Endometrial microvascular endothelial cells (primary cell): ENCODE data around the gene GRB2. TPM values are rescaled to one million over a fixed set of nuclear protein-coding genes. Genes with fewer than 3 reads are reported as not detected.
"Not testable (repeated sequence)": the region's sequence is repeated elsewhere in the genome, so short reads cannot be mapped to it uniquely, and the experiment has no call there.

Experiments
- in situ Hi-C: cut with HindIII; loops from 2 replicates; pipeline ENCODE4 v1.10.0; 2017; ENCODE audit warnings: low sequenced_read_pairs, low pct_unique_long_range_greater_than_20kb; ENCODE audit errors: inconsistent ontology term
- total RNA-seq: library from RNA; depleted of rRNA; stranded (reverse); fragments of >200 nt; gene quantifications from one replicate; pipeline ENCODE4 v1.2.3, GENCODE V29; 2015; ENCODE audit errors: inconsistent ontology term

Gene GRB2
- total RNA-seq, 1 donor from 2014 or later, result 81.3 TPM

DNA sequence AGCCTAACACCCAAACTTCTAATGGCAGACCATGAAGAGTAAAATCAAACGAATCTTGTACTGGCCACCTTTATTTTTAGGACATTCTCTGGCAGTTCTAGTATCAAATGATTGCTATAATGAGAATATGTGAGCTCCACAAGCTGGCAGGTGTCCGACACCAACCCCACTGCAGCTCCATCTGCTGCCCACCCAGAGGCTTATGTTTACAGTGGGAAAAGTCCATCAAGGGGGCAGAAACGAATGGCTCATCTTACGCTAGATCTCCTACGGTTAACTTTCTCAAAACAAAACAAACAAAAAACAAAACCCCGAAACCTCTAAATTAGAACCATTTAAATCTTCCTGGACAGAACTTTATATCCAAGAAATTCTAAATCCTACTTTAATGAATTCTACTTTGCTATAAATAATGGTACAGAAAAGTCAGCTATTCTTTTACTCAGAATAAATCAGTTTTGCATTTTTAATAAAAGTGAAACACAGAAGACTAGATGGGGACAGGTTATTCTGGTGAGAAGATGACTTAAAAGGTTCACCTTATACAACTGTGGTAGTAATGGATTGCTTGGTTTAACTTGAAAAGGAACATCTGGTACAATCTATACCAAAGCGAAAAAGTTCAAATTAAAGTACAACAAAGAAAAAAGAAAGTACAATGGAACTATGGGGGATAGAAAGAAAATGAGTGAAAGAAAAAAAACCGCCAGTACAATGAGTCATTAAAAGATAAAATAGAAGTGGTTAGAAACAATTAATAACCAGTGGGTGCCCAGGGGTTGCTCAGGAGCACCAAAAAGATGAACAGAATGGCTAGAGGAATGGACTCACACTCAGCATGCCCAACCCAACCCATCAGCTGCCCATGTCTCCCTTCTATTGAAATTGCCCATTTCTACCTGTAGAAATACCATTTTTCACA, 40.2 kb downstream of the GRB2 start:
- in situ Hi-C loops, result no loop called here

DNA sequence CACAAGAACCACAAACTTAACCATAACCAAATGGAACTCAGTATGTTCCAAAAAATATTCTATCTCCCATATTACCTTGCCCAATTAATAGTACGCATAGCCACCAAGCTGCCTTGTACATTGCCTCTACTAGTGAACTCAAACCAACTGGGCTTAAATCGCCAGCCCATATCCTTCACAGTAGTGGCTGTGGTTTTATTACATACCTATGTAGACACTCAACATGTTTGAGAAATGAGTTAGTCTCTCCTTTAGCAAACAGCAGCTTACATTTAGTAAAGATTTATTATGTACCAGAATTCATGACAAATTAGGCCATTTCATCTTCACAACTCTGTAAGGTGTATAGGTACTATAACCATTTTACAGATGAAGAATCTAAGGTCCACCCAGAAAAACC, 41.4 kb downstream of the GRB2 start:
- in situ Hi-C loops, result no loop called here

DNA sequence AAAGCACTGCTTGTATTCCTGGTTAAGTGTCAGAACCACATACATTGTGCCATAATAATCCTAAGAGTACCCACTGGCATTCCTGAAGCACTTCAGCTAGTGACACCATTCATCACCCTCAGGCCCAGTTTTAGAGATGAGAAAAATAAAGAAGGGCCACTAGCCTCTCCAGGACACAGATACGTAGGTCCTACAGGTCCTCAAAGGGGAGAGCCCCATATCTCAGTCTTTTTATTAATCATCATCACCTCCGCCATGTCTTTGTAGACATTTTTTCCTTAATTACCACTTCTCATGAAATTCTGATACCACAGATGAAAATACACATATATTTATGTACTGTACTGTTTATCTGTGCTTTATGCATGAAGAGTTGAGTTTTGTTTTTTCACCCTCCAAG, 43.5 kb downstream of the GRB2 start:
- in situ Hi-C loops, result no loop called here

DNA sequence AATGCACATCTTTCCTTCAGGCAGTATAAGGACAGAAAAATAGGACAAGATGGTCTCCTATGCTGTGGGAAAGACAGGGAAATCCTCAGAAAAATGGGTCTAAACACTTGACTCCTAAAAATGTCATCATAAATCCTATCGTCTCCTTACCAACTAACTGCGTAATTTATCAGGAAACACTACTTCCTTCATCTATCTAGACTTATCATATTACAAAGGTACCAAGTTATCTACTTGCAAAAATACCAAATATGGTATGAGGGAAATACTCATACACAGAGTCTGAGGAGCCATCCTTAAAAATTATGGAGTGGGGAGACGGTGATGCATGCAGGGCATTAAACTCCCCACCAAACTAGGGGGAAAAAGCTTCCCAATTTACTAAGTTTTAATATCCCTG, 44.1 kb downstream of the GRB2 start:
- in situ Hi-C loops, result no loop called here

DNA sequence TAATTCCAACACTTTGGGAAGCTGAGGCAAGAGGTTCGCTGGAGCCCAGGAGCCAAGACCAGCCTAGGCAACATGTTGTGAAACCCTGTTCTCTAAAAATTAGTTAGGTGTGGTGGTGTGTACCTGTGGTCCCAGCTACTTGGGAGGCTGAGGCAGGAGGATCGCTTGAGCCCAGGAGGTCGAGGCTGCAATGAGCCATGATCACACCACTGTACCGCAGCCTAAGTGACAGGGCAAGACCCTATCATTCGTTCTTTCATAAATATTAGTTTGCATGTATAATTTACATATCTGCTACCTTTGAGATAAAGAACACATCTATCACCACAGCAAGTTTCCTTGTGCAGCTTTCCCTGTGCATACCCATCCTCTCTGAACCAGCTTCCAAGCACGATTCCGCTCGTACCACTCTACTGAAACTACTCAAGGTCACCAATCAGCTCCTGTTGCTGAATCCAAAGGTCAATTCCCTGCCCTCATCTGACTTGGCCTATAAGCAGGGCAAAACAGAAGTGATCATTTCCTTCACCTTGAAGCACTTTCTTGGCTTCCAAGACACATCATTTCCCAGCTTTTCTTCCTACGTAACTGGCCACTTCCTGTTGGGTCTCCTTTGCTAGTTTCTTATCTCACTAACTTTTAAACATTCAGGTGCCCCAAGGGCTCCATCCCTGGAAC, 49.1 kb downstream of the GRB2 start:
- in situ Hi-C loops, result no loop called here

DNA sequence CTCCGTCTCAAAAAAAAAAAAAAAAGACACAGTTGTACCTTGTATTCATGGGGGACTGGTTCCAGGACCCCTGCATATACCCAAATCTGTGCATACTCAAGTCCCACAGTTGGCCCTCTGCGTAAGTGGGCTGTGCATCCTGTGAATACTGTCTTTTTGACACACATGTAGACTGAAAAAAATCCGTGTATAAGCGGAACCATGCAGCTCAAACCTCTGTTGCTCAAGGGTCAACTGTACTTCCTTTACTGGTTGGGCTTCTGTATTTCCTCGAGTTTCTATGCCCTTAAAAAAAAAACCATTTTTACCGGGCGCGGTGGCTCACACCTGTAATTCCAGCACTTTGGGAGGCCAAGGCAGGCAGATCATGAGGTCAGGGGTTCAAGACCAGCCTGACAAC, 52.3 kb downstream of the GRB2 start:
- in situ Hi-C loops, result no loop called here

DNA sequence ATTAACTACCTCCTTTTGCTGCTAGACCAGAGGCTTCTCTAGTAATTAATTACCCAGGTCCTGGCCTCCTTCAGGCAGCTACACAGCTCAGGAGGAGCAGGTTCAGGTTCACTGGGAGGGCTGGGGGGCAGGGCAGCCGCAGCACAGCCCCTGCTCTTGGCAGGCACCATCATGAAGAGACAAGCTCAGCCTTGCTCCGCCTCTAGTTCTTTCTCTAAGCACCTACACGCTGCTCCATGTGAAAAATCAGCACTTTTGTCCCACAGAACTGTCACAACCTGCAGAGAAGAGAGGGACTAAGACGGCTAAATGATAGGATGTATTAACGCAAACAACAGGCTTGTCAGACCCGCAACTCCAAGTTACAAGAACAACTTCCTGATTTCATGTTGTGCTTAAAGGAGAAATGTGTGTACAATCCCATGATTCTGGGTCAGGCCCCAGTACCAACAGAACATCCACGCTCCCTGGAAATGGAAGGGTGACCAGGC, 53.4 kb downstream of the GRB2 start:
- in situ Hi-C loops, result no loop called here

DNA sequence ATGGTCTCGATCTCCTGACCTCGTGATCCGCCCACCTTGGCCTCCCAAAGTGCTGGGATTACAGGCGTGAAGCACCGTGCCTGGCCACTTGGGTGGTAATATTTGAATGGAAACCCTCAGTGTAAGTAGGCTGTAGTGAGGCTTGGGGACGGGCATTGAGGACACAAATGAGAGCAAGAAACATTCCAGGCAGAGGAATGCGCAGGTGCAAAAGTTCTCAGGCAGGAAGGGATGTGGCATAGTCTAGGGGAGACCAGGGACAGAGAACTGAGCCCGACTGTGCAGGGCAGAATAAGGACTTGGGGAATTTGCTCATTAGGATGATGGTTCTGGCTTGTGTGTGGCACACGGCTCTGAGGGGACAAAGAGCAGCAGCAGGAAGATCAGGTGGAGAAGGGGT, 54.8 kb downstream of the GRB2 start:
- in situ Hi-C loops, result no loop called here

DNA sequence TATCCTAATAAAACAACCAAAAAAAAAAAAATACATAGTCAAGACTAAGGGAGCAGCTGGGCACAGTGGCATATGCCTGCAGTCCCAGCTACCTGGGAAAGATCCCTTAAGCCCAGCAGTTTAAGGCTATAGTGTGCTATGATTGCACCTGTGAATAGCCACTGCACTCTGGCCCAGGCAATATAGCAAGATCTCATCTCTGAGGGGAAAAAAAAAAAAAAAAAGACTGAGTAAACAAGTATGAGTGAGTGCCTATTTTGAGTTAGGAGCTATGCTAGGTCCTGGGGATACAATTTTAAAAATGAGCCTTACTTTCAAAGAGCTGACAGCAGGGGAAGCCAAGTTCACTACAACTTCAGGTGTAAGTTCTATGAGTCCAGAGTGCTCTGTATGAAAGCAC, 55.4 kb downstream of the GRB2 start:
- in situ Hi-C loops, result no loop called here

DNA sequence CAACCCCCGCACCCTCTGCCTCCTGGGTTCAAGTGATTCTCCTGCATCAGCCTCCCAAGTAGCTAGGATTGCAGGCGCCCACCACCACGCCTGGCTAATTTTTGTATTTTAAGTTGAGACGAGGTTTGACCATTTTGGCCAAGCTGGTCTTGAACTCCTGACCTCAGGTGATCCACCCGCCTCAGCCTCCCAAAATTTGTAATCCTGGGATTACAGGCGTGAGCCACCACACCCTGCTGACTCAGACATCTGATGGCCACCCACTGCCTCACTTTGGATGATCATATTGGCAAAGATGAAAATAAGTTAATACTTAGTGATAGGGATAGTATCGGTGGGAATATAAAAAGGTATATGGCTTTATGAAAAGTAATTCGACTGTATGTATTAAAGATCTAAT, 55.9 kb downstream of the GRB2 start:
- in situ Hi-C loops, result no loop called here

DNA sequence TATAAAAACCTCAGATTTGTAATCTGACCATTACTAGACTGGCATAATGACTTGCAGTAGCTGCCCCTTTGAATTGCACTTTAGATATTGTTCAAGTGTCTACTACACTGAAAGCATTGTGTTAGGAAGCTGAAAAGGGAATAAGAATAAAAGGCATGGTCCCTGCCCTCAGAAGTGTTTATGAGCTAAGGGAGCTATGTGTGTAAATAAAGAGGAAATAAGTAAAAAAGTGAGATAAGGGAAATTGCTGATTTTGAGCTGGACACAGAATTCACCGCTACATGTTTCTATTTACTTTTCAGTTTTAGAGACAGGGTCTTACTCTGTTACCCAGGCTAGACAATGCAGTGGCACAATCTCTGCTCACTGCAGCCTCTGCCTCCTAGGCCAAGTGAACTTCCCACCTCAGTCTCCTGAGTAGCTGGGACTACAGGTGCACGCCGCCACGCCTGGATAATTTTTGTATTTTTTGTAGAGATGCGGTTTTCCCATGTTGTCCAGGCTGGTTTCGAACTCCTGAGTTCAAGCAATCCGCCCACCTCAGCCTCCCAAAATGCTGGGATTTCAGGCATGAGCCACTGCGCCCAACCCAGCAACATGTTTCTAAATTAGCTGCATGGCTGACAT, 57.0 kb downstream of the GRB2 start:
- in situ Hi-C loops, result no loop called here

DNA sequence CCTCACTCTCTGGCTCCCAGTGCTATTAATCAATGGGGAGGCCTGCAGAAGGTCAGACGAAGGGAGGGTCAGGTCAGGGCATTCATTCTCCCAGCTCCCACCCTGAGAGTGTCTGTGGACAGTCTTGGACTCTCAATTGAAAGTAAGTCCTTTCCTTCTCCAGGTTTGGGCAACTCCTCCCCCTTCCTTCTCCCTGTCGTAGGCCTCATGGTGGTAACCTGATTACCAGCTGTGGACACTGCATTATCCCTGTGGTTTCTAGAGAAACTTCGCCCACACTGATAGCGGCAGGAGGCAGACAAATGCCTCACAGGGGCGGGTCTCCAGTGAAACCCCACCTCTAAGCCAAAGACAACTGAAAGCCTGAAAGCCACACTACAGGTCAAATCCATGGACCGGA, 58.6 kb downstream of the GRB2 start:
- in situ Hi-C loops, result no loop called here

DNA sequence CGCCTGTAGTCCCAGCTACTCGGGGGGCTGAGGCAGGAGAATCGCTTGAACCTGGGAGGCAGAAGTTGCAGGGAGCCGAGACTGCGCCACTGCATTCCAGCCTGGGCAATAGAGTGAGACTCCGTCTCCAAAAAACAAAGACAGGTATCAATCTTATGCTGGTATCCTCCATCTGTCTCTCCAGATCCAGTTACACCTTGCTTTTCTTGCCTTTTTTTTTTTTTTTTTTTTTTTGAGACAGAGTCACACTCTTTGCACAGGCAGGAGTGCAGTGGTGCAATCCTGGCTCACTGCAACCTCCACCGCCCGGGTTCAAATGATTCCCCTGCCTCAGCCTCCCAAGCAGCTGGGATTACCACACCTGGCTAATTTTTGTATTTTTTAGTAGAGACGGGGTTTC, 59.1 kb downstream of the GRB2 start:
- in situ Hi-C loops, result not testable (repeated sequence)

DNA sequence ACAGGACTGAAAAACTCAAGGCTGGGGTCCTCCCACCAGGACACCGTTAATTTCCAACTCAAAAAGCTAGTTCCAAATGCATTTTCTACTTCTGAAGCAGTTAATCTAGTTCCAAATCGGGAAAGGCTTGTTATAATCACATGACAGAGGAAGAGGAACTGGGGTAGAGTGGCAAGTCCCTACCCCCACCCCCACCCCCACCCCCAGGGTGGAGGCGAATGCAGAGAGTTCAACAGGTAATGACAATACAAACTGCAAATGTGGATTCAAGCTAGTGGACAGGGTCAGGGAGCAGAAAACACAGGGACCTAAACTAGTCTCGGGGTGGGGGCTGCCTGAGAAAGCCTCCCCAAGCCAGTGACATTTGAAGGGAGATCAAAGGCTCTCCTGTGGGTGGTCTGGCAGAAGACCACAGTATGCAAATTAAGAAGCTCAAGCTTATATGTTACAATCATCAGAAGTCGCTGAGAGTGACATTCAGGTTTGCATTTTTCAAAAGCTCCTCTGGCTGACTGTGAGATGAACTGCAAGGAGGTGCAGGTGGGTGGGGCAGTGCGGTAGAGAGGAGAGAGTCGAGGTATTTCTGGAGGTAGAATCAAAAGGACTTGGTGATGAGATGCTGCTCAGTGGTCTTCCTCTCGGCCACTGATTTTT, 59.8 kb downstream of the GRB2 start:
- in situ Hi-C loops, result no loop called here

DNA sequence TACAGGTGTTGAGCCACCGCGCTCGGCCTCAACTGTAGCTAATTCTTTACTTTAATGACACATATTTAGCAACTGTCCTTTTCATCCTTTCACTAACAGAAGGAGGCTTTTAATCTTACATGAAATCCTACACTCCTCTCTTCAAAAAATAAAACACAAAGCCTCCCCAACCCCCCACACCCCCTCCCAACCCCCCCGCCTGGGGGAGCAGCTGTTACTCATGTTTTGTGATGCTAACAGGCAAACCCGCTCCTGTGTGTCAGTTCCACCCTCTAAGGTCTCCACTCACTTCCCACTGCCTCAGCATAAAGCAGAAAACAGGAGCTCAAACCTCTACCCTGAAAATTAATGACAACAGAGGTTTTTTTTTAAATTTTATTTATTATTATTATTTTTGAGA, 60.8 kb downstream of the GRB2 start:
- in situ Hi-C loops, result no loop called here

DNA sequence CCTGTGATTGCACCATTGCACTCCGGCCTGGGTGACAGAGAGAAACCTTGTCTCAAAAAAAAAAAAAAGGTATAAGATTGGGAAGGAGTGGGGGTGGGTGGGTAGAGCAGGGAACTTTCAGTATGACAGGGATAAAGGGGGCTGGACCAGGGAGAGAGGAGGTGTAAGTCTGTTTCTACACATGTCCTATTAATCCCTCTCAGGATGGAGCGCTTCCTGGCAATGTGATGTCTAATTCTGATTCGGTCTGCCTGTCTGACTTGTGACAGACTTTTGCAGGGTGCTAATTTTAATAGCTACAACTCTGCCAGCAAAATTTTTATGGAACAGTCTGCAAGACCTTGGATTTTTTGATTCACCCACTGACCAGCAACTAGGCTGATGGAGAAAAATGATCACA, 62.5 kb downstream of the GRB2 start:
- in situ Hi-C loops, result no loop called here

DNA sequence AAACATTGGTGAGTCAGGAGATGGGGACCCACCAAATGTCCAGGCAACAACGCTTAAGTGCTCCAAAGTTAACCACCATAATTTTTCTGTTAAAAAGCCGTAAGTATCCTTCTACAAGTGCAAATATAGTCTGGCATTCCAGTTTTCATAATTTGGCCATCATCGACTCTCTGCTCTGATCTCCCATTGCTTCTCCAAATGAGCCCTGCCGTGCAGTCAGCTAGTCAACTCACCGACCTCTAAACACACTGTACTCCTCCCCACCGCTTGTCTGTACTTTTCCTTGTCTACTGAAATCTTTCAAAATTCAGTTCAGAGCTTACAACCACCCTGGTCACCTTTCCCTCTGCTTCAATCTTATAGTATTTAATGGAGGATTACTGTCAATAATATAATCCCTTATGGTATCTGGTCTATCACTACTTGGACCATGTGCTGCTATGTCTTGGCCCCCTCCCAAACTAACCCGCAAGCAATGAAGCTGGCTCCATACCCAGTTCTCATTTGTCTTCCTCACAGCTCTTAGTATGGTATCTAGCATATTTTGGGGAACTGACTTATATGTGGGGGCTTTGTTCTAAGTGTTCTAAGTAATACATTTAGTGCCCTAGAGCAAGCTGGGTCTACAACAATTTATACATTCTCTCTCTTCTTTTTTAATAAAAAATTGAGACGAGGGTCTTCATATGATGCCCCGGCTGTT, 63.5 kb downstream of the GRB2 start:
- in situ Hi-C loops, result no loop called here

DNA sequence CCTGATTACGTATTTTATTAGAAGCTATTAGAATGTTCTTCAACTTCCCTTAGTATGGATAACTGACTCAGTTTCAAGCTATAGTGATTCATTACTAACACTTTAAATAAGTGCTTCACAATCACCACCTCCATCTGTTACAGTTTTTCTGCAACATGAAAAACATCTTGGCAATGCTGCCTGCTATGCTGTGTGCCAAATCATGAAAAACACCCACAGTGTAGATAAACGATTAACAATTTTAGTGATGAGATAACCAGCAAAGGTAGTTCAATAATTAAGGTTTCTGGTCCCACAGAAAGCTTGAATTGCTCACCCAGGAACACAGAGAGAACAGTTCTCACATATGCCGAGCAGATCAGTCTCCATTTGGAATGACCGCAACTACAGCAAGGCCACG, 64.8 kb downstream of the GRB2 start:
- in situ Hi-C loops, result no loop called here

DNA sequence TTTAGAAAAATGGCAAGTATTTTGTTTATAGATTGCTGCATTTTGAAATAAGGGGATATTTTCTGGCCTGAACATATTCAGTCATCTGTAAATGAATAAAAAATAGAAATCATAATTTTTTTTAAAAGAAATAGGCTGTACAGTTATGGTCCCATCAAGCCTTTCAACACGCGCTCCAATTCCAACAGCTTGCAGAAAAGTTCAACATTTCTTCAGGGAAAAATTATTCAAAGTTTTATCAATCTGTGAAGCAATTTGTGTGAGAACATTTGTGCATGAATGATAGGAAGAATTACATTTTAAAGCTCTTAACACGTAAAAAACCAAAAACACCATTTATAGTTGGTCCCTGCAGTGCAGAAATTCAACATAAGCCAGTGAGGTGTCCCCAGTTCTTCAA, 65.5 kb downstream of the GRB2 start:
- in situ Hi-C loops, result no loop called here
